Measurements from ENCODE around the gene UST. TPM values are rescaled to one million over a fixed set of nuclear protein-coding genes. Genes with fewer than 3 reads are reported as not detected.
"Not testable (repeated sequence)": the region's sequence is repeated elsewhere in the genome, so short reads cannot be mapped to it uniquely, and the experiment has no call there.

The UST gene
- total RNA-seq, 4 donors from 2014 or later, result 2.3 to 8.4 (median 2.8) TPM

DNA sequence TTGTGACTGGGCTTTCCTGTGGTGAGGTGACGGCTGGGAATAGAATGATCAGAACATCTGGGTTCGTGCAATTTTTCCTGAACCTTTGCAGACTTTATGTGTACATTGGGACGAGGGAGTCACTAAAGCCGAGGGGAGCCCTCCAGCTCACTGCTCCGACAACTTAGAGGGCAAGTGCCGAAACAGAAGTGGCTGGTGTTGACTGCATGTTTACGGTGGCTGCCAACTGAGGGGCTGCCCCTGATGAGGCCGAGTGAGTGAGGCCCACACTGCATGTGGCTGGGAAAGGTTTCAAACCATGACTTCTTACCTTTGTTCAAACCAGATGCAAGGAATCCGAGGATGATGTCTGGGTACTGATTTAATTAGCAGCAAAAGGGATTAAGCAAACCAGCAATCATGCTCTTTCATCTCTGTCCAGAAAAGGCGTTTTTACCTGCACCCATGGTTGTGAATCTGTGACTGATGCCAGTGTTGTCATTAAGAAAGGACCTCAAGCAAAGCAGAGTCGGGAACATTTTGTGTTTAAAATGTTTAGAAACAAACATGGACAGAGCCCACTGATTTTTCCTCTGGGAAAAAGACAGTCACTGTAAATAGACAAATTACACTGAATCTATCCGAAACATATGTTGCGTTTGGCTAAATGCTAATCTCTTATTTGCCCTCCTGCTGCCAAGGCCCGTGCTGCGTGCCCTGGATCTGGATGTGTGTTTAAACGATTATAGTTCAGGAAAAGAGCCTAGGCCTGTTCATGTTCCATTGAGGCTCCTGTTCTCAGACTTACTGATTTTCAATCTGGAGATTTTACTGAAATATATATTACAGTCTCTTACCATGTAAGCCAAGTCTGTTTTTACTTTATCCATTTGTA is 105.1 kb downstream of the UST start:
- H3K36me3 ChIP-seq, result no peaks in the 10 kb centered on the region
- H3K4me1 ChIP-seq, result peaks cover 0 to 4% of the 10 kb centered on the region in 2 donors
- no peak overlapping the region for H3K4me3 ChIP-seq
- TF ChIP-seq, protein P1, sequence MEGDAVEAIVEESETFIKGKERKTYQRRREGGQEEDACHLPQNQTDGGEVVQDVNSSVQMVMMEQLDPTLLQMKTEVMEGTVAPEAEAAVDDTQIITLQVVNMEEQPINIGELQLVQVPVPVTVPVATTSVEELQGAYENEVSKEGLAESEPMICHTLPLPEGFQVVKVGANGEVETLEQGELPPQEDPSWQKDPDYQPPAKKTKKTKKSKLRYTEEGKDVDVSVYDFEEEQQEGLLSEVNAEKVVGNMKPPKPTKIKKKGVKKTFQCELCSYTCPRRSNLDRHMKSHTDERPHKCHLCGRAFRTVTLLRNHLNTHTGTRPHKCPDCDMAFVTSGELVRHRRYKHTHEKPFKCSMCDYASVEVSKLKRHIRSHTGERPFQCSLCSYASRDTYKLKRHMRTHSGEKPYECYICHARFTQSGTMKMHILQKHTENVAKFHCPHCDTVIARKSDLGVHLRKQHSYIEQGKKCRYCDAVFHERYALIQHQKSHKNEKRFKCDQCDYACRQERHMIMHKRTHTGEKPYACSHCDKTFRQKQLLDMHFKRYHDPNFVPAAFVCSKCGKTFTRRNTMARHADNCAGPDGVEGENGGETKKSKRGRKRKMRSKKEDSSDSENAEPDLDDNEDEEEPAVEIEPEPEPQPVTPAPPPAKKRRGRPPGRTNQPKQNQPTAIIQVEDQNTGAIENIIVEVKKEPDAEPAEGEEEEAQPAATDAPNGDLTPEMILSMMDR (IDR thresholded peaks at IDR 0.05 in 4 of 5, conservative IDR thresholded peaks at IDR 0.05 in 1 of 5), result no peak
- TF ChIP-seq POLR2A (IDR thresholded peaks at IDR 0.05), result no peak
- no peak overlapping the region for H3K27ac ChIP-seq
- in situ Hi-C loops (cut with MboI; ENCODE audit: low sequenced_read_pairs in 4 of 4) (no loop called here), intact Hi-C loops (cut with DNase I; ENCODE audit: low total_unique reads) (no loop called here)
- ATAC-seq (no peak), DNase-seq (no peak)
- no peaks in the 10 kb centered on the region for H3K27me3 ChIP-seq
- H3K9me3 ChIP-seq, result no peaks in the 10 kb centered on the region

DNA sequence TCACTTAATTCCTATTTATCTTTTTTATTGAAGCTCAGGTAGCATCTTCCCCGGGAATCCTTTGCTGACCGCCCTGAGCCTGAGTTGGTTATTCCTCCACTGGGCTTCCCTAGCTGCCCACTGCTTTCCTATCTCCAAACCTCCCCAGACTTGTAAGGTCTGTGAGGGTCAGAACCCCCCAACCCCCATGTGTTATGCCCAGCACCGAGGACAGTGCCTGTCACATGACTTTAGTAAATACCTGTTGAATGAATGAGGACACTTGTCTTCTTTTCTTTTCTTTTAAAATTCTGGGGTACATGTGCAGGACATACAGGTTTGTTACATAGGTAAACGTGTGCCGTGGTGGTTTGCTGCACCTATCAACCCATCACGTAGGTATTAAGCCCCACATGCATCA is 105.9 kb downstream of the UST start:
- Histone ChIP-seq H3K36me3 (no peaks in the 10 kb centered on the region), H3K9me3 (no peaks in the 10 kb centered on the region), H3K27me3 (no peaks in the 10 kb centered on the region), H3K4me1 (peaks cover 0 to 4% of the 10 kb centered on the region in 2 donors), H3K4me3 (no peak overlapping the region), H3K27ac (no peak overlapping the region)
- TF ChIP-seq, protein P1 (IDR thresholded peaks at IDR 0.05 in 4 of 5, conservative IDR thresholded peaks at IDR 0.05 in 1 of 5), result no peak
- TF ChIP-seq POLR2A (IDR thresholded peaks at IDR 0.05), result no peak
- in situ Hi-C loops (cut with MboI; ENCODE audit: low sequenced_read_pairs in 4 of 4) (no loop called here), intact Hi-C loops (cut with DNase I; ENCODE audit: low total_unique reads) (no loop called here)
- DNase-seq (no peak), ATAC-seq (no peak)

DNA sequence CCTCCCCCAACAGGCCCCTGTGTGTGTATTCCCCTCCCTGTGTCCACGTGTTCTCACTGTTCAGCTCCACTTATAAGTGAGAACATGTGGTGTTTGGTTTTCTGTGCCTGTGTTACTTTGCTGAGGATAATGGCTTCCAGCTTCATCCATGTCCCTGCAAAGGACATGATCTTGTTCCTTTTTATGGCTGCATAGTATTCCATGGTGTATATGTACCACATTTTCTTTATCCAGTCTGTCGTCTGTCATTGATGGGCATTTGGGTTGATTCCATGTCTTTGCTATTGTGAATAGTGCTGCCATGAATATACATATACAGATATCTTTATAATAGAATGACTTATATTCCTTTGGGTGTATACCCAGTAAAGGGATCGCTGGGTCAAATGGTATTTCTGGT is 106.3 kb downstream of the UST start:
- H3K4me1 ChIP-seq; DNase-seq; H3K36me3 ChIP-seq; in situ Hi-C loops (cut with MboI; ENCODE audit: low sequenced_read_pairs in 4 of 4); H3K27me3 ChIP-seq; intact Hi-C loops (cut with DNase I; ENCODE audit: low total_unique reads); H3K9me3 ChIP-seq; H3K27ac ChIP-seq; ATAC-seq; H3K4me3 ChIP-seq: not testable (repeated sequence)

DNA sequence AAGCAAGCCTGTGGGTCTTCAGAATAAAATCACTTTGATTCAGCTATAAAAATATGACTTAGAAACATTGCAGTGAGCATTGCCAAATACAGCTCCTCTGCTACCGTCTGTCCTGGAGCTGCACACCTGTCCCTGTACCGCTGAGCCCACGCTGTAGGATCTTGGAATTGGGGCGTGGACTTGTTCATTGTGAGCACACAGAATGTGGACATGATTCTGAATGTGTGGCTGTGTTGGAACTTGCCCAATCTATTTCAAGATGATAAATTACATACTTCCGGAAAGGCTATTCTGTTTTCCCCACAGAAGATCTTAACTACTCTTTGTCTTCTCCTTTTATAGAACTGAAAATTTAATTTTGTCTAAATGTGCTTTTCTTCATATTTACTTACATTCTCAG is 107.3 kb downstream of the UST start:
- Histone ChIP-seq H3K4me3 (no peak overlapping the region), H3K27ac (no peak overlapping the region), H3K9me3 (no peaks in the 10 kb centered on the region), H3K4me1 (peaks cover 0 to 4% of the 10 kb centered on the region in 2 donors), H3K27me3 (no peaks in the 10 kb centered on the region), H3K36me3 (no peaks in the 10 kb centered on the region)
- in situ Hi-C loops (cut with MboI; ENCODE audit: low sequenced_read_pairs in 4 of 4), result no loop called here
- DNase-seq (no peak), ATAC-seq (no peak)
- no peak for TF ChIP-seq POLR2A (IDR thresholded peaks at IDR 0.05)
- TF ChIP-seq, protein P1 (IDR thresholded peaks at IDR 0.05 in 4 of 5, conservative IDR thresholded peaks at IDR 0.05 in 1 of 5), result no peak
- intact Hi-C loops (cut with DNase I; ENCODE audit: low total_unique reads), result no loop called here

DNA sequence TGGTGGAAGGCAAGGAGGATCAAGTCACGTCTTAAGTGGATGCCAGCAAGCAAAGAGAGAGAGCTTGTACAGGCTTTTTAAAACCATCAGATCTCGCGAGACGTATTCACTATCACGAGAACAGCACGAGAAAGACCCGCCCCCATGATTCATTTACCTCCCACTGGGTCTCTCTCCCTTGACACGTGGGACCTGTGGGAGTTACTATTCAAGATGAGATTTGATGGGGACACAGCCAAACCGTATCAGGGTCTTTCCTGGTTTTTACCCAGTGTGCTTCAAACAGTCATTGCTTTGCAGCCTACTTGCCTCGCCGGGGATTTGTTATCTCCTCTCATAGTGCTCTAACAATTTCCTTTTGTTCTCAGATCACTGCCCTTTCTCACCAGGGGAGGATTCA is 108.2 kb downstream of the UST start:
- intact Hi-C loops (cut with DNase I; ENCODE audit: low total_unique reads), result no loop called here
- no peak overlapping the region for H3K4me3 ChIP-seq

More for the DNA sequence above, 108.2 kb downstream of the UST start:
- no peaks in the 10 kb centered on the region for H3K9me3 ChIP-seq
- no peaks in the 10 kb centered on the region for H3K27me3 ChIP-seq
- H3K27ac ChIP-seq, result no peak overlapping the region
- TF ChIP-seq POLR2A (IDR thresholded peaks at IDR 0.05), result no peak
- TF ChIP-seq, protein P1 (IDR thresholded peaks at IDR 0.05 in 4 of 5, conservative IDR thresholded peaks at IDR 0.05 in 1 of 5), result no peak
- in situ Hi-C loops (cut with MboI; ENCODE audit: low sequenced_read_pairs in 4 of 4), result no loop called here
- H3K36me3 ChIP-seq, result no peaks in the 10 kb centered on the region
- no peak for DNase-seq
- no peak for ATAC-seq
- H3K4me1 ChIP-seq, result peaks cover 0 to 4% of the 10 kb centered on the region in 2 donors

Data from gastrocnemius medialis (tissue), 4 donors.